Measurements from ENCODE around the gene KIRREL1.

KIRREL1 gene

GRCh38 chr1:158035976-158036583 lies 42.6 kb downstream of the KIRREL1 start:
- DNase-seq = no peak

- DNase-seq = no peak
Observed at GRCh38 chr1:158037008-158037865, 43.8 kb downstream of the KIRREL1 start.

- DNase-seq = no peak
Observed at GRCh38 chr1:158037866-158038359, 44.5 kb downstream of the KIRREL1 start.

GRCh38 chr1:158038793-158039192 lies 45.3 kb downstream of the KIRREL1 start:
- no peak for DNase-seq

GRCh38 chr1:158039380-158039779 lies 45.9 kb downstream of the KIRREL1 start:
- DNase-seq = no peak

GRCh38 chr1:158040323-158040722 lies 46.9 kb downstream of the KIRREL1 start:
- no peak for DNase-seq

- no peak for DNase-seq
Observed at GRCh38 chr1:158043232-158043631, 49.8 kb downstream of the KIRREL1 start.

- no peak for DNase-seq
Observed at GRCh38 chr1:158045639-158046038, 52.2 kb downstream of the KIRREL1 start.

GRCh38 chr1:158046715-158047510 lies 53.5 kb downstream of the KIRREL1 start:
- no peak for DNase-seq

GRCh38 chr1:158048371-158049067 lies 55.1 kb downstream of the KIRREL1 start:
- DNase-seq = no peak

- no peak for DNase-seq
Observed at GRCh38 chr1:158049853-158050252, 56.4 kb downstream of the KIRREL1 start.

- no peak for DNase-seq
Observed at GRCh38 chr1:158053276-158053675, 59.8 kb downstream of the KIRREL1 start.

- DNase-seq = no peak
Observed at GRCh38 chr1:158054721-158055120, 61.3 kb downstream of the KIRREL1 start.

GRCh38 chr1:158055854-158056253 lies 62.4 kb downstream of the KIRREL1 start:
- DNase-seq = no peak

GRCh38 chr1:158056498-158056897 lies 63.1 kb downstream of the KIRREL1 start:
- DNase-seq = no peak

- DNase-seq = no peak
Observed at GRCh38 chr1:158058237-158058985, 65.0 kb downstream of the KIRREL1 start.

- no peak for DNase-seq
Observed at GRCh38 chr1:158059984-158060383, 66.5 kb downstream of the KIRREL1 start.

GRCh38 chr1:158062174-158062573 lies 68.7 kb downstream of the KIRREL1 start:
- DNase-seq = no peak

GRCh38 chr1:158067662-158068061 lies 74.2 kb downstream of the KIRREL1 start:
- no peak for DNase-seq

GRCh38 chr1:158068918-158069317 lies 75.5 kb downstream of the KIRREL1 start:
- DNase-seq = no peak

- no peak for DNase-seq
Observed at GRCh38 chr1:158071138-158071537, 77.7 kb downstream of the KIRREL1 start.

GRCh38 chr1:158075078-158075477 lies 81.6 kb downstream of the KIRREL1 start:
- no peak for DNase-seq

Data from NCI-H187 (cell line).